Measurements from ENCODE around the gene HDGFL1.

DNA sequence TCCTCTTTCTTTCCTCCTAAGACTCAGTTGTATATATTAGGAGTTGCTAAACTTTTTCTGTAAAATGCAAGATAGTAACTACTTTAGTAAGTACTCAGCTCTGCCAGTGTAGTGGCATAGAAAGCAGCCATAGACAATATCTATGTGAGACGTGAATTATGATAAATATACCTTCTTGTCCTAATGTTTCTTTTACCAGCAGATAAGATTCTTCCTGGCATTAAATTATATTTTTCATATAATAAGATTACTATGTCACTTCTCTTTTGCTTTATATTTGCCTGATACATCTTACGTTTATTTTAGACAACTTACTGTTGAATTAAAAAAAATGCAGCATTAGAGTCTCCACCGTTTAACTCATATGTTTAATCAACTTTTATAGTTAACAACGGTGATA, 51.7 kb downstream of the HDGFL1 start:
- TF ChIP-seq TAF1 (IDR thresholded peaks at IDR 0.05; ENCODE audit: low read depth) (no peak), POLR2AphosphoS5 (IDR thresholded peaks at IDR 0.05) (no peak), EZH2 (IDR thresholded peaks at IDR 0.05; ENCODE audit: borderline replicate concordance, insufficient read depth, low read length, poor library complexity, severe bottlenecking) (no peak), SMC3 (conservative IDR thresholded peaks at IDR 0.05; ENCODE audit: poor library complexity) (no peak), RAD21 (conservative IDR thresholded peaks at IDR 0.05) (no peak), REST (IDR thresholded peaks at IDR 0.05; ENCODE audit: borderline replicate concordance) (no peak), EP300 (conservative IDR thresholded peaks at IDR 0.05; ENCODE audit: poor library complexity, severe bottlenecking) (no peak), MXI1 (conservative IDR thresholded peaks at IDR 0.05; ENCODE audit: poor library complexity, severe bottlenecking) (no peak)
- TF ChIP-seq, protein P1, sequence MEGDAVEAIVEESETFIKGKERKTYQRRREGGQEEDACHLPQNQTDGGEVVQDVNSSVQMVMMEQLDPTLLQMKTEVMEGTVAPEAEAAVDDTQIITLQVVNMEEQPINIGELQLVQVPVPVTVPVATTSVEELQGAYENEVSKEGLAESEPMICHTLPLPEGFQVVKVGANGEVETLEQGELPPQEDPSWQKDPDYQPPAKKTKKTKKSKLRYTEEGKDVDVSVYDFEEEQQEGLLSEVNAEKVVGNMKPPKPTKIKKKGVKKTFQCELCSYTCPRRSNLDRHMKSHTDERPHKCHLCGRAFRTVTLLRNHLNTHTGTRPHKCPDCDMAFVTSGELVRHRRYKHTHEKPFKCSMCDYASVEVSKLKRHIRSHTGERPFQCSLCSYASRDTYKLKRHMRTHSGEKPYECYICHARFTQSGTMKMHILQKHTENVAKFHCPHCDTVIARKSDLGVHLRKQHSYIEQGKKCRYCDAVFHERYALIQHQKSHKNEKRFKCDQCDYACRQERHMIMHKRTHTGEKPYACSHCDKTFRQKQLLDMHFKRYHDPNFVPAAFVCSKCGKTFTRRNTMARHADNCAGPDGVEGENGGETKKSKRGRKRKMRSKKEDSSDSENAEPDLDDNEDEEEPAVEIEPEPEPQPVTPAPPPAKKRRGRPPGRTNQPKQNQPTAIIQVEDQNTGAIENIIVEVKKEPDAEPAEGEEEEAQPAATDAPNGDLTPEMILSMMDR (IDR thresholded peaks at IDR 0.05; ENCODE audit: poor library complexity, severe bottlenecking), result no peak
